T-helper 17 cell (primary cell): ENCODE results near the gene C2CD2. TPM values are rescaled to one million over a fixed set of nuclear protein-coding genes. Genes with fewer than 3 reads are reported as not detected.

ENCODE experiments used
- ATAC-seq: fragments of 150-1000 bp; cut with Tn5 transposase; 2 replicates; pipeline ENCODE4 v1.10.0; 2021; ENCODE audit warnings: mild to moderate bottlenecking, moderate library complexity
- DNase-seq, 3 donors: peaks; one replicate each; pipeline versions ENCODE4 v3.0.0 to v3.0.0-alpha.2; 2020 to 2021
- H3K9me3 ChIP-seq: one replicate; pipeline ENCODE4 v1.7.0; 2013; ENCODE audit warnings: low read length, mild to moderate bottlenecking; ENCODE audit not compliant: control insufficient read depth, poor library complexity, severe bottlenecking
- H3K27ac Mint-ChIP-seq: one replicate; pipeline ENCODE4 v1.8.0; 2022; ENCODE audit warnings: mild to moderate bottlenecking, moderate library complexity, mixed read lengths
- H3K27me3 Mint-ChIP-seq: one replicate; pipeline ENCODE4 v1.8.0; 2022; ENCODE audit warnings: mixed read lengths
- H3K36me3 Mint-ChIP-seq: one replicate; pipeline ENCODE4 v1.8.0; 2022; ENCODE audit warnings: low read depth, mixed read lengths
- H3K4me1 Mint-ChIP-seq: one replicate; pipeline ENCODE4 v1.8.0; 2022; ENCODE audit warnings: mild to moderate bottlenecking, mixed read lengths
- H3K4me3 Mint-ChIP-seq: one replicate; pipeline ENCODE4 v1.8.0; 2022; ENCODE audit warnings: mild to moderate bottlenecking, moderate library complexity, mixed read lengths
- total RNA-seq, 4 donors: library from RNA in 2 of 4; stranded (reverse) in 2 of 4; gene quantifications; one replicate each; pipeline ENCODE4 v1.2.3 and lab custom pipeline; 2022 to 2026

The C2CD2 gene
- total RNA-seq, 2 donors from 2014 or later: 3.7 to 6.0 TPM

DNA sequence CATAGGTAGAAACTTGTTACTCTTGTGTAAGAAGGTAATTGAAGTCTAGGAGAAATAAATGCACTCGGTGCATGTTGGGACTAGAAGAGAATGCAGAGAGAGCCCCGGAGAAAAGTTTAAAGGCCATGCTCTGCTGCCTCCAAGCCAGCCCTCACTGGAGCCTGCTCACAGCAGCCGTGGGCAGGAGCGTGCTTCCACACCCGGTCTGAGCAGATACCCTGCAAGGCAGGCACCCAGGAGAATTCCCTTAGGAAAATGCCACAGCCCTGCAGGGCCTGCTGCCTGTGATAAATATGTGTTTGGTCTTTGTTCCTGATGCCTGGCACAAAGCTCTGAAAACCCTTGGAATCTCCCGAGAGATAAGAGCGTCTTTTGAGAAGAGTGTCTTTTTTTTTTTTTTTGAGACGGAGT is 22.8 kb downstream of the C2CD2 start:
- H3K27ac Mint-ChIP-seq: no peak overlapping the region
- no peak overlapping the region for H3K4me3 Mint-ChIP-seq
- H3K27me3 Mint-ChIP-seq: peaks cover 27% of the 10 kb centered on the region
- DNase-seq (no peak), ATAC-seq (no peak)
- peaks cover 11% of the 10 kb centered on the region for H3K4me1 Mint-ChIP-seq
- H3K9me3 ChIP-seq: no peaks in the 10 kb centered on the region
- H3K36me3 Mint-ChIP-seq: peaks cover 2% of the 10 kb centered on the region

DNA sequence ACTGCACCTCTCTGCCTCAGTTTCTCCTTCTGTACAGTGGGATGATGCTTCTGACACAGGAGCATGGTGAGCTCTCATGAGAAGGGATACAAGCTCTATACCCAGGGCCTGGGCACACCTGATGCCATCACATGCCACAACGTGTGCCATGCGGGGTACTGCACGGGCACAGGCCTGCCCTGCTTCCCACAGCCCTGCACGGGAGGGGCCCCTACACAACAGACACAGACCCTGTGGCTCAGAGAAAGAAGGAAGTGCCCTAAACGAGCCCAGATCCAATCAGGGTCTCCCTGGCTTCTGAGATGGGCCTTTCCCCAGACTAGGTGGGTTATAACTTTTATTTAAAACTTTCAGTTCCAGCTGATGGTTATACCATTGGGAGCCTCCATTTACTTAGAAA is 24.6 kb downstream of the C2CD2 start:
- Mint-ChIP-seq H3K4me1 (peaks cover 20% of the 10 kb centered on the region), H3K4me3 (no peak overlapping the region), H3K36me3 (peaks cover 2% of the 10 kb centered on the region), H3K27ac (no peak overlapping the region), H3K27me3 (peaks cover 23% of the 10 kb centered on the region)
- ATAC-seq (no peak), DNase-seq (no peak)
- no peaks in the 10 kb centered on the region for H3K9me3 ChIP-seq

DNA sequence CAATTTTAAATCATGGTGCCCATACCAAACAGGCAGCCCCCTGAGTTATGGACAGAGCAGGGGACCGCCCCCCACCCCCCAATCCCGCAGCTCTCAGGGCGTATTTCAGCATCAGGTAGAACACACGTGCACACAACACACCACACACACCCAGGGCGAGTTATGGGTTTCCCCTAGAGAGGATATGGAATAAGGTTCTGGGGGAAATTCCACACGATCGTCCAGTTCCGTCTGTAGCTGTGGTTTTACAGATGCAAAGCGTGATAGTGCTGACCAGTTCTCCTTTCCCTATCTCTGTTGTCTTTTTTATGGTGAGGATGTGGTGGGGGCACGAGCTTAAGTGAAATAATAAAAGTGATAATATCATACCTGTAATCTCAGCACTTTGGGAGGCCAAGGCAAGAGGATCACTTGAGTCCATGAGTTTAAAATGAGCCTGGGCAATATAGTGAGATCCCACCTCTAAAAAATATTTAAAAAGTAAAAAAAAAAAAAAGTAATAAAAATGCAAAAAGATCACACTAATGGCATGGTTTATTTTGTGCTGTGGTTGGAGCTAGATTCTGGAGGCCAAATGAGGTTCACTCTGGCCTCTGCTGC is 25.1 kb downstream of the C2CD2 start:
- ATAC-seq: peak; percentile 45
- Mint-ChIP-seq H3K27ac (no peak overlapping the region), H3K4me1 (peaks cover 25% of the 10 kb centered on the region)

DNA sequence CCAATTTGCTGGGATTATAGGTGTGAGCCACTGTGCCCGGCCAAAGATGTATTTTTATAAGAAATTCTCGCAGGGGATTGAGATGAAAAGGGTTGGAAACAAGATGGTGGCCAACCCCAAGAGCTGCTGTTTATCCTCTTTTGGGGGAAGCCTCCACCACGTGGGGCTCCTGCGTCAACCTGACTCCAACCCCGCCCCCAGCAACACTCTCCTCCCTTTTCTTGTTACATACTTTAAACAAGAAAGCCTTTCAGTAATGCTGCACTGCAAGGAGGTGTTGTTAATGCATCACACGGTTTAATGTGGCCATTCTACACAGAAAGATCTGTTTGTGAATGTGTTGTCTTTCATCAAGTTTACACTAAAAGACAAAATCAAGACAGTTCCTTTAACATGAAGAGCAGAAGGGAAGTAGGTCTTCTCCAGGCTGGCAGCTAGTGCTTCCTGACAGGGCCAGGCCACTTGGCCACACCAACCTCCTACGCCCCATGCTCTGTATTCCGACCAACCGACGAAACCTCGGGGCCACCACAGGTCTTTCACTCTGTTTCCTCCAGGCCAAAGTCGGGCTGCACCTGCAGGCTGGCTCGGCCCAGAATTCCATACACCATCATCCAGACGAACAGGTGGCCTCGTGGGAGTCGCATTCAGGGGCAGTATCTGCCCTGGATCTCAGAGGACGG is 25.9 kb downstream of the C2CD2 start:
- Mint-ChIP-seq H3K4me1 (peaks cover 27% of the 10 kb centered on the region), H3K27ac (peak overlapping the region; percentile 97), H3K27me3 (peaks cover 15% of the 10 kb centered on the region), H3K36me3 (peaks cover 2% of the 10 kb centered on the region), H3K4me3 (peak overlapping the region; percentile 33)
- DNase-seq (no peak), ATAC-seq (no peak)
- H3K9me3 ChIP-seq: no peaks in the 10 kb centered on the region

More for the DNA sequence above, 25.1 kb downstream of the C2CD2 start:
- Mint-ChIP-seq H3K36me3 (peaks cover 2% of the 10 kb centered on the region), H3K4me3 (peak overlapping the region; percentile 33), H3K27me3 (peaks cover 23% of the 10 kb centered on the region)
- DNase-seq: no peak
- no peaks in the 10 kb centered on the region for H3K9me3 ChIP-seq

GRCh38 chr21:41926807-41927171 is 27.0 kb downstream of the C2CD2 start:
- Mint-ChIP-seq H3K36me3 (peaks cover 2% of the 10 kb centered on the region), H3K4me1 (peaks cover 27% of the 10 kb centered on the region)
- ATAC-seq: peak; percentile 22

DNA sequence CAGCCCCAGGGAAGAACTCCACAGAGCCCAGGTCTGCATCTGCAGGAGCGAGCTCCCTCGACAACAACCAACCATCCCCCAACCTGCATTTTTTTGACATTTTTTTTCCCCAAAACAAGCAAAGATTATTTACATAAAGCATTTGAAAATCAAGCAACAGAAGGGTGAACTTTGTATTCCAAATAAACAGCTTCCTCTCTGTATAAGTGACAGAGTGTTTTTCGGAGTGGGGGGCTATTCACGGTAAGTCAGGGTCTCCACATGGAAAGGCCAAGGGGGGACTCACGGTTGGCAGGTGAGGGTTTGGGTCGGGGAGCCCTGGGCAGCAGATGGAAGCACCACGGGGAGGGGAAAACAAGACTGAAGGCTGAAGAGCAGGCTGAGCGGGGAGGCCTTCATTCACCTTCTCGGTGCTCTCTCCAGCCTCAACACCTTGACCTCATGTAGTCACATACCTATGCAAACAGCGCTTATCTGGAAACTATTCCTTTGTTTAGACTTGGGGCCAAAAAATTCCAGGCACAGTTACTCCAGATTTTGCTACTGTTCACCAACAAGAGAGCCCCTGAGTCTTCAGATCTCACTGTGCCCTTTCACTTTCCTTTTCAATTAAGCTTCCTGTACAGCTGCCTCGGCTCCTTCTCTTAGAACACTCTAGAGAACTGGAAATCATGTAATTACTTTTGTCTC is 27.6 kb downstream of the C2CD2 start:
- H3K27me3 Mint-ChIP-seq: peaks cover 7% of the 10 kb centered on the region
- peak; percentile 89 for ATAC-seq
- H3K9me3 ChIP-seq: no peaks in the 10 kb centered on the region
- H3K27ac Mint-ChIP-seq: peak overlapping the region; percentile 97
- peak overlapping the region; percentile 92 for H3K4me3 Mint-ChIP-seq
- peaks cover 2% of the 10 kb centered on the region for H3K36me3 Mint-ChIP-seq
- no peak for DNase-seq
- H3K4me1 Mint-ChIP-seq: peaks cover 29% of the 10 kb centered on the region

More at GRCh38 chr21:41926807-41927171, 27.0 kb downstream of the C2CD2 start:
- no peak for DNase-seq
- H3K27ac Mint-ChIP-seq: peak overlapping the region; percentile 97
- no peaks in the 10 kb centered on the region for H3K9me3 ChIP-seq
- peak overlapping the region; percentile 92 for H3K4me3 Mint-ChIP-seq
- H3K27me3 Mint-ChIP-seq: peaks cover 8% of the 10 kb centered on the region

DNA sequence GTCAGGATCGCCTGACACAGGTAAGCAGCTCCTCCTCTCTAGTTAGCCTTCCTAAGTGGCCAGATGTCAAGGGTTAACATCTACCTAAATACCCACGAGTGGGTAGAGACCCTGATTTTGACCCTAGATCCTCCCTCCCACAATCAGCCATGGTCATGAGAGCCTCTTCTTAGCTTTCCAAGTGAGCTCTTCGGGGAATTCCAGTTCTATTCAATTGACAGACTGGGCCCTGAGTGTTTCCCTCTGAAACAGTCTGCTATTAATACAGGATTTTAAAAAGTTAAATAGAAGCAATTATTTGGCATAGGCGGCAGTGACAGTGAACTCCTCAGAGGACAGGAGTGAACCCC is 28.1 kb downstream of the C2CD2 start:
- peak overlapping the region; percentile 92 for H3K4me3 Mint-ChIP-seq
- H3K9me3 ChIP-seq: no peaks in the 10 kb centered on the region
- peak overlapping the region; percentile 97 for H3K27ac Mint-ChIP-seq
- H3K36me3 Mint-ChIP-seq: peaks cover 2% of the 10 kb centered on the region
- peaks cover 32% of the 10 kb centered on the region for H3K4me1 Mint-ChIP-seq
- ATAC-seq (peak; percentile 6), DNase-seq (no peak)
- peaks cover 2% of the 10 kb centered on the region for H3K27me3 Mint-ChIP-seq

- Mint-ChIP-seq H3K36me3 (peaks cover 2% of the 10 kb centered on the region), H3K27ac (no peak overlapping the region), H3K27me3 (no peaks in the 10 kb centered on the region), H3K4me3 (peak overlapping the region; percentile 21), H3K4me1 (peaks cover 32% of the 10 kb centered on the region)
- ATAC-seq (no peak), DNase-seq (no peak)
- H3K9me3 ChIP-seq: no peaks in the 10 kb centered on the region
Measured at GRCh38 chr21:41924368-41924754, 29.5 kb downstream of the C2CD2 start.

DNA sequence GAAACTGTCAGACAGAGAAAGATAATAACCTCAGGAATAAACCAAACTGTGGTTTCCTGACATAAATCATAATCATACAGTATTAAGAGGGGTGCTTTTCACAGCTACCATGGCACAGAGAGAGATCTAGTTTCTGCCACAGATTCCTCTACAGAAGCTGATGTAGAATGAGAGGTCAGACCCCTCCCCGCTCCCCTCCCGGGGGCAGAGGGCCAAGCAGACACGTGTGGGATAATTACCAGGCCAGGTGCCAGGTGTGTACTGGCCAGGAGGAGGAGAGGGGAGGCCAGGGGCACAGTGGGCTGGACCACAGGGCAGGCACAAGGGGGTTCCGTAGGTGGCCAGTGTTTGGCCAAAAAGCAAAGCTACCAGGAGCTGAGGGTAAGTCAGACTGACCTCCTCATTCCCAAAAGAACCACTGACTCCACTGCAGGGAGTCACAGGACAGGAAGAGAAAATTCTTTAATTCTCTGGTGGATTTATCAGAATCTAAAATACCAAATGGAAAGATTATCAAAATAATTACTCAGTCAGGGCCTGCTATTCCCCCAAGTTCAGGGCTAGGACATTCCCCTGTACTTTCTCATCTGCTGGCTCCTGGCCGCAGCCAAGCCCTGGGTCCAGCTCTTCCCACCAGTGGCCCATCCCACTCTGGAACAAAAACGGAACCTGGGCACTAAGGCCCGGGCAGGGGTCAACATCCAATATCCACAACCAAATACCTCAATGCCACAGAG is 30.0 kb downstream of the C2CD2 start:
- Mint-ChIP-seq H3K4me1 (peaks cover 34% of the 10 kb centered on the region), H3K27ac (peak overlapping the region; percentile 59)
- DNase-seq: no peak

GRCh38 chr21:41923186-41923585 is 30.6 kb downstream of the C2CD2 start:
- peak overlapping the region; percentile 59 for H3K27ac Mint-ChIP-seq
- peaks cover 5% of the 10 kb centered on the region for H3K36me3 Mint-ChIP-seq
- peaks cover 34% of the 10 kb centered on the region for H3K4me1 Mint-ChIP-seq

More for the DNA sequence above, 30.0 kb downstream of the C2CD2 start:
- no peak for ATAC-seq
- H3K36me3 Mint-ChIP-seq: peaks cover 4% of the 10 kb centered on the region
- peak overlapping the region; percentile 61 for H3K4me3 Mint-ChIP-seq
- H3K27me3 Mint-ChIP-seq: no peaks in the 10 kb centered on the region
- no peaks in the 10 kb centered on the region for H3K9me3 ChIP-seq

DNA sequence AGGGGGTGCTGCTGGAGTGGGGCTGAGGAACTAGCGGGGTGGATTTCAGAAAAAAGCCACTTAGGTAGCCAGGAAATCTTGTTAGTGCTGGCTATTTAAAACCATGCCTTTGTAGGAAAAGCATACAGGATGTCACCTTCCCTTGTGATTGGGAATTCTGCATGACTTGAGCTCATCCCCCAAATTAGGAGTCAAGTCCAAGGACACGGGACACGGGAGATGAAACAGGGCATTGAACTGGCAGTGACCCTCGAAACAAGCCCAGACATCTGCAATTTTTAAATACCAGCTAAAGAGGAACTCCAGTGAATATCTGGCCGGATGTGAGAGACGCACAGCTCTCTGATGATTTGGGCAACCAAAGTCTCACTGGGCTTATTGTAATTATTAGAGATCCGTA is 32.8 kb downstream of the C2CD2 start:
- H3K4me3 Mint-ChIP-seq: no peak overlapping the region
- peaks cover 2% of the 10 kb centered on the region for H3K36me3 Mint-ChIP-seq
- ATAC-seq (no peak), DNase-seq (no peak)
- no peaks in the 10 kb centered on the region for H3K27me3 Mint-ChIP-seq
- no peaks in the 10 kb centered on the region for H3K9me3 ChIP-seq
- H3K4me1 Mint-ChIP-seq: peaks cover 25% of the 10 kb centered on the region
- H3K27ac Mint-ChIP-seq: no peak overlapping the region

More at GRCh38 chr21:41923186-41923585, 30.6 kb downstream of the C2CD2 start:
- ATAC-seq: no peak
- Mint-ChIP-seq H3K27me3 (no peaks in the 10 kb centered on the region), H3K4me3 (peak overlapping the region; percentile 61)
- no peaks in the 10 kb centered on the region for H3K9me3 ChIP-seq
- no peak for DNase-seq

DNA sequence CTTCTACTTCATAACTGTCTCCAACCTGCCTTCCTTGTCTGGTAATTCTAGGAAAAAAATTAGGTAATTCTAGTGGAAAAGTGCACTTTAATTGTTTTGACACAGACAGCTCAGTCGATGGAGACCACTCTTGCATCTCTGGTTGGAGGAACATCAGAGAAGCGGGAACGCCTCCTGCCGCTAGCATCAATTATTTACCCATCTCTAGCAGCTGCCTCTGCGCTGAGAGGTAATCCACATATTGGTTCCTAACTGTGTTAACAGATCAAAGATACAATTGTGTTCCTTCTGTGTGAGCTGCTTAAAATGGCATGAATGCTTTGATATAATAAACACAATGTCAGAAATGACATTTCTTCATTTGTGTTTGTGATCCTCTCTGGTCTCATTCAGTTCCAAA is 33.3 kb downstream of the C2CD2 start:
- no peaks in the 10 kb centered on the region for H3K9me3 ChIP-seq
- no peak overlapping the region for H3K4me3 Mint-ChIP-seq
- no peaks in the 10 kb centered on the region for H3K27me3 Mint-ChIP-seq
- DNase-seq (no peak), ATAC-seq (no peak)
- no peak overlapping the region for H3K27ac Mint-ChIP-seq
- peaks cover 19% of the 10 kb centered on the region for H3K4me1 Mint-ChIP-seq
- H3K36me3 Mint-ChIP-seq: peaks cover 2% of the 10 kb centered on the region
